Activated naive CD4-positive, alpha-beta T cell treated with anti-CD3 and anti-CD28 coated beads, Interleukin-2, amount 50 U/mL, for 72 hours (primary cell): ENCODE results near the gene UBE2G2. TPM values are rescaled to one million over a fixed set of nuclear protein-coding genes. Genes with fewer than 3 reads are reported as not detected.

Experiments used
- ATAC-seq, 2 donors: fragments of 150-1000 bp; cut with Tn5 transposase; 2 replicates each; pipeline ENCODE4 v1.10.0; 2021; ENCODE audit warnings: mild to moderate bottlenecking in 2 of 2, moderate library complexity in 2 of 2
- DNase-seq, 2 donors: peaks; one replicate each; pipeline ENCODE4 v3.0.0; 2021 to 2022; ENCODE audit warnings: low spot score in 2 of 2
- H3K27ac Mint-ChIP-seq, 2 donors: one replicate each; pipeline ENCODE4 v1.8.0; 2022; ENCODE audit warnings: mild to moderate bottlenecking in 2 of 2, mixed read lengths in 2 of 2
- H3K36me3 Mint-ChIP-seq, 2 donors: one replicate each; pipeline ENCODE4 v1.8.0; 2022; ENCODE audit warnings: mixed read lengths in 2 of 2
- H3K9me3 Mint-ChIP-seq, 2 donors: one replicate each; pipeline ENCODE4 v1.8.0; 2022; ENCODE audit warnings: mixed read lengths in 2 of 2
- total RNA-seq, 2 donors: library from RNA; stranded (reverse); gene quantifications; one replicate each; pipeline ENCODE4 v1.2.3, GENCODE V29; 2022

Gene UBE2G2
- total RNA-seq, 2 donors from 2014 or later, result 114 to 126 TPM

- DNase-seq (no peak), ATAC-seq (no peak)
- H3K36me3 Mint-ChIP-seq, result peaks cover 0 to 12% of the 10 kb centered on the region in 2 donors
- no peaks in the 10 kb centered on the region for H3K9me3 Mint-ChIP-seq
- peak overlapping the region in 1 of 2 donors; percentile 26 for H3K27ac Mint-ChIP-seq
These were observed 16.8 kb downstream of the UBE2G2 start for GRCh38 chr21:44784810-44785209.

GRCh38 chr21:44783020-44783696, 18.5 kb downstream of the UBE2G2 start:
- no peak for DNase-seq
- H3K36me3 Mint-ChIP-seq, result peaks cover 0 to 12% of the 10 kb centered on the region in 2 donors
- H3K27ac Mint-ChIP-seq, result no peak overlapping the region
- no peaks in the 10 kb centered on the region for H3K9me3 Mint-ChIP-seq
- ATAC-seq, result no peak

- no peak overlapping the region for H3K27ac Mint-ChIP-seq
- no peaks in the 10 kb centered on the region for H3K9me3 Mint-ChIP-seq
- peaks cover 0 to 7% of the 10 kb centered on the region in 2 donors for H3K36me3 Mint-ChIP-seq
- DNase-seq (no peak), ATAC-seq (no peak)
These were observed 20.7 kb downstream of the UBE2G2 start for GRCh38 chr21:44780767-44781459.

DNA sequence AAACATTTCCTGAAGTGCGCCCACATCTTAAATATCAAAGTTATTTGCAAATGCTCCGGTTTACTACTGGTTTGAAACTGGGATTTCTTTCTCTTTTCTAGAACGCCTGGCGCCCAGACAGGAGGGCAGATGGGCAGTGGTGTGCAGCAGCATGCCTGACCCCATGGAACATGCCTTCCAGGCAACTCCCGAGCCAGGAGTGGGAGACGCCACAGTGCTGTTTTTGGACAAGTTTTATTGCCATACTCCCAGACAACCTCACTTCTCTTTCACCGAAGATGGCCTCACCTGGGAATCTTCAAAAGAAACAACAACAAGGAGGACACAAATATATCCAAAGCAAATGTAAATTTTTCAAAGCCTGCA, 21.5 kb downstream of the UBE2G2 start:
- H3K36me3 Mint-ChIP-seq, result peaks cover 0 to 7% of the 10 kb centered on the region in 2 donors
- ATAC-seq, result no peak

GRCh38 chr21:44779417-44780136, 22.0 kb downstream of the UBE2G2 start:
- H3K36me3 Mint-ChIP-seq, result peaks cover 0 to 12% of the 10 kb centered on the region in 2 donors
- no peak for ATAC-seq
- H3K27ac Mint-ChIP-seq, result no peak overlapping the region
- DNase-seq, result no peak
- H3K9me3 Mint-ChIP-seq, result no peaks in the 10 kb centered on the region

More for the DNA sequence above, 21.5 kb downstream of the UBE2G2 start:
- DNase-seq, result no peak
- no peaks in the 10 kb centered on the region for H3K9me3 Mint-ChIP-seq
- no peak overlapping the region for H3K27ac Mint-ChIP-seq

- DNase-seq (no peak), ATAC-seq (no peak)
- H3K9me3 Mint-ChIP-seq, result no peaks in the 10 kb centered on the region
- H3K27ac Mint-ChIP-seq, result no peak overlapping the region
- peaks cover 0 to 14% of the 10 kb centered on the region in 2 donors for H3K36me3 Mint-ChIP-seq
These were observed 22.6 kb downstream of the UBE2G2 start for GRCh38 chr21:44778983-44779382.

- DNase-seq (no peak), ATAC-seq (no peak)
- Mint-ChIP-seq H3K36me3 (peaks cover 0 to 14% of the 10 kb centered on the region in 2 donors), H3K9me3 (no peaks in the 10 kb centered on the region), H3K27ac (no peak overlapping the region)
These were observed 23.1 kb downstream of the UBE2G2 start for GRCh38 chr21:44778499-44778911.

- ATAC-seq (no peak), DNase-seq (no peak)
- peaks cover 0 to 14% of the 10 kb centered on the region in 2 donors for H3K36me3 Mint-ChIP-seq
- H3K9me3 Mint-ChIP-seq, result no peaks in the 10 kb centered on the region
- no peak overlapping the region for H3K27ac Mint-ChIP-seq
These were observed 23.5 kb downstream of the UBE2G2 start for GRCh38 chr21:44778094-44778493.

DNA sequence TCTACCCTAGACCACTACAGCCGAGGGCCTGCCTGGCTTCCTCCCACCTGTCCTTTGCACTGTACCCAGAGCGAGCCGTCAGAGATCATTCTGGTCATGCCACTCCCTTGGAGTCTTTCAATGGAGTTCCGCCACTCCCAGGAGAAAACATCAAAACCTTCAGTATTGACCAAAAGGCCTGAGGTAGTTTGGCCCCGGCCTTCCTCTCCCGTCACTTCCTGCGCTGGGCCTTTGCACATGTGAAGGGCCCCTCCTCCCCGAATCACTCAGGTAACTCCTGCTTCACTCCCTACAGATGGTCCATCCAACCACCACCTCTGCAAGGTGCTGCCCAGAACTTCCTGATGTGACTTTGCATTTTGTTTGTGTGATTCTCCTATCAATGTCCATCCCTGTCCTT, 26.6 kb downstream of the UBE2G2 start:
- Mint-ChIP-seq H3K36me3 (peaks cover 0 to 8% of the 10 kb centered on the region in 2 donors), H3K9me3 (no peaks in the 10 kb centered on the region), H3K27ac (peak overlapping the region in 1 of 2 donors; percentile 66)
- DNase-seq, result no peak
- no peak for ATAC-seq

GRCh38 chr21:44773291-44773932, 28.2 kb downstream of the UBE2G2 start:
- no peak for ATAC-seq
- DNase-seq, result no peak
- Mint-ChIP-seq H3K36me3 (peaks cover 0 to 8% of the 10 kb centered on the region in 2 donors), H3K9me3 (no peaks in the 10 kb centered on the region), H3K27ac (peak overlapping the region in 1 of 2 donors; percentile 29)

- ATAC-seq (no peak), DNase-seq (no peak)
- no peaks in the 10 kb centered on the region for H3K9me3 Mint-ChIP-seq
- peaks cover 0 to 8% of the 10 kb centered on the region in 2 donors for H3K36me3 Mint-ChIP-seq
- peak overlapping the region; percentile 29 to 34 for H3K27ac Mint-ChIP-seq
These were observed 29.6 kb downstream of the UBE2G2 start for GRCh38 chr21:44771896-44772525.

DNA sequence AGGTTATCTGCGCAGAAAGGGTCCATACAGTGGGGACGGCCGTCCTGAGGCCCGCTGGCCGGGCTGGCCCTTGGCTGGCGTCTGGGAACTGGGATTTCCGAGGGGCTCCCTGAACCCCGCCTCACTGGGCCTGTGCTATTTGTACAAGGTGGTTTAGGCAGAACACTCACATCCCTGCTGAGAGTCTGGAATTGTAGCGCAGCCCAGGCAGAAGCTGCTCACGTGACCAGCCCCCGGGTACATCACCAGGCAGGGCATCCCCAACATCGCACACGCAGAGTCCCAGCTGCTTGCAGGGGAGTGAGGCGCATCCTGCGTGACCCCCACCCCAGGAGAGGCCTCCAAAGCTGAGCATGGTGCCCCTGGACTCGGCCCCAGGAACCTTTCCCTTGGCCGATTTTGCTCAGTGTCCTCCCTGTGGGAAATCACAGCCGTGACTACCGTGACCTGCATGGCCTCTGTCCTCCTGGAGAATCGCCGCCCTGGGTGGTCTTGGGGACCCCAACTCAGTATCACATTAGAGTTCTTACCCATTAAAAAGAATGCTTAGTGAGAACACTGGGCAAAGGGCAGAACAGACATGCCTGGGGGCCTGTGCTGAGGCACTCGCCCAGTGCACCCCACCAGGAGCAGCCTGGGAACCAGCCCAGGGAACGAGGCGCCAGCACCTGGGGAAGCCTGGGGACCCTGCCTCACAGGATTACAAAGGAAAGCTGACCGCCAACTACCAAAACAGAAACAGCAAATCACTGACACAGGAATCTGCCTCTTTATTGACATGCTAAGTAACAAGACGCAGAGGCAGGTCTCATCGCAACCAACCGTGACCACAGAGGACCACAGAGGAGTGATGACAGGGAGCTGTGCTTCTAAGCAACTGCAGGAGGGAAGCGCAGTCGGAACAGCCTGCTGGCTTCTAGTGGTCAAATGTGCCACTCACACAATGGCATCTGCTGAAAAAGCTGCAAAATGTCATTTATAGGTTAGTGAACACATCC, 33.5 kb downstream of the UBE2G2 start:
- no peak for ATAC-seq
- no peak overlapping the region for H3K27ac Mint-ChIP-seq
- no peaks in the 10 kb centered on the region for H3K36me3 Mint-ChIP-seq
- no peaks in the 10 kb centered on the region for H3K9me3 Mint-ChIP-seq
- no peak for DNase-seq

DNA sequence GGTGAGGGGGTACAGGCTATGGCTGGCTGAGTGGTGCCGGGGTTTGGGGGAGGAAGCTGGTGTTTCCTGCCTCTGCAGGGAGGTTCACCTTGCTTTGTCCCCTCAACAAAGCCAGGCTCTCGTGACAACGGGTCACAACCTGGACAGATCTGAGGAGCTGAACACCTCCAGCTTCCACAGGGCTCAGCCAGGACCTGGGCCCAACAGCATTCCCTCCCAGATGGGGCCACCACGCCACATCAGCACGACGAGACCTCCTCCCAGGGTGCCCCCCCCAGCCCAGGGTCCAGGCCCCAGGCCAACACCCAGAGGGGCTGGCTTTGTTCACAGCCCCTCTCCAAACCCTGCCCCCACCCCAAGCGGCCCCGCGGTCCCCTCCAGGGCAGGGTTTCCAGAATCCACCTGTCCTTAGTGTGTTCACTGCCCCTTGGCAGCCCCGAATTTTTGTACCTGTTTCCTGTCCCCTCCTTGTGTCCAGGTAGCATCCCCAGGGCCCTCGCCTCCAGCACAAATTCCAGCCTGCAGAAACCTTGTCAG, 34.7 kb downstream of the UBE2G2 start:
- Mint-ChIP-seq H3K36me3 (no peaks in the 10 kb centered on the region), H3K9me3 (no peaks in the 10 kb centered on the region), H3K27ac (peak overlapping the region; percentile 60 to 86)
- no peak for DNase-seq
- no peak for ATAC-seq

GRCh38 chr21:44766014-44766817, 35.4 kb downstream of the UBE2G2 start:
- Mint-ChIP-seq H3K36me3 (no peaks in the 10 kb centered on the region), H3K27ac (peak overlapping the region; percentile 86 to 92), H3K9me3 (no peaks in the 10 kb centered on the region)
- DNase-seq (no peak), ATAC-seq (no peak)
